ENCODE measurements around the gene JAK3. TPM values are rescaled to one million over a fixed set of nuclear protein-coding genes. Genes with fewer than 3 reads are reported as not detected.

Gene JAK3
- total and polyA plus RNA-seq, 2 of the 8 experiments (the other 6 are each of a cell fraction or from before 2014, with no cell fraction given) = 4.0 to 4.7 TPM

- no peaks in the 10 kb centered on the region for H3K4me1 ChIP-seq (replicated peaks in 1 of 4; ENCODE audit: control insufficient read depth in 3 of 4, insufficient read depth in 4 of 4, low read length in 3 of 4)
- H2AK5ac ChIP-seq (ENCODE audit: low read depth, low read length) = no peak overlapping the region
- H3K27me3 ChIP-seq (replicated peaks in 1 of 4; ENCODE audit: control insufficient read depth in 3 of 4, extremely low read depth in 1 of 4, insufficient read depth in 3 of 4, low read length in 3 of 4) = no peaks in the 10 kb centered on the region; a peak in 1 of 7 replicates
- WGBS, 2 experiments (ENCODE audit: extremely low coverage in 1 of 2, insufficient coverage in 1 of 2, insufficient read length in 1 of 2, insufficient replicate concordance in 2 of 2, low coverage in 1 of 2, low lambda C conversion rate in 2 of 2, missing lambda C conversion rate in 1 of 2) = 95% methylated on average over 11 of the region's 33 CpGs; no CpG with 5 or more reads in 1 of the 2 experiments
- TF ChIP-seq KDM1A (IDR thresholded peaks at IDR 0.05; ENCODE audit: borderline replicate concordance, low read length) = peak; percentile 88
- no peak for TF ChIP-seq ATF3 (IDR thresholded peaks at IDR 0.05; ENCODE audit: insufficient read depth, low read depth, low read length)
- TF ChIP-seq MAFK (IDR thresholded peaks at IDR 0.05; ENCODE audit: low read depth, low read length) = no peak
- TF ChIP-seq TCF12 (IDR thresholded peaks at IDR 0.05; ENCODE audit: low read depth, low read length) = no peak
- no peak for TF ChIP-seq SIRT6 (IDR thresholded peaks at IDR 0.05; ENCODE audit: low read length)
- TF ChIP-seq JUN (IDR thresholded peaks at IDR 0.05; ENCODE audit: low read depth, low read length) = no peak
- TF ChIP-seq EZH2 (IDR thresholded peaks at IDR 0.05; ENCODE audit: low read depth, low read length, severe bottlenecking) = no peak
- TF ChIP-seq YY1 (IDR thresholded peaks at IDR 0.05; ENCODE audit: low read depth, low read length) = no peak
- H3K79me1 ChIP-seq (ENCODE audit: low read depth, low read length) = no peaks in the 10 kb centered on the region
- no peak overlapping the region for H3K9ac ChIP-seq (replicated peaks in 1 of 4; ENCODE audit: extremely low read depth in 1 of 4, low read depth in 3 of 4, low read length in 3 of 4)
- H3K79me2 ChIP-seq (ENCODE audit: control insufficient read depth in 1 of 2, insufficient read depth in 2 of 2, low read length in 2 of 2) = no peaks in the 10 kb centered on the region
- H3K4ac ChIP-seq (replicated peaks; ENCODE audit: insufficient read length, low read depth, low read length) = no peak overlapping the region
- no peak overlapping the region for H2BK20ac ChIP-seq (ENCODE audit: low read length)
- no peak overlapping the region for H2BK120ac ChIP-seq (replicated peaks; ENCODE audit: low read depth, low read length)
- no peak overlapping the region for H4K8ac ChIP-seq (ENCODE audit: extremely low read depth, insufficient read depth, low read length)
- H3K27ac ChIP-seq (ENCODE audit: low read depth, low read length) = no peak overlapping the region
- no peak overlapping the region for H4K91ac ChIP-seq (replicated peaks; ENCODE audit: insufficient read length, low read length)
- H3K4me2 ChIP-seq (ENCODE audit: insufficient read depth in 1 of 2, low read depth in 2 of 2, low read length in 2 of 2) = no peak overlapping the region
- H2BK12ac ChIP-seq (ENCODE audit: low read depth, low read length) = no peak overlapping the region
- FAIRE-seq = no peak
- no peak for DNase-seq (ENCODE audit: low read depth in 1 of 2, low spot score in 2 of 2)
- no peak overlapping the region for H2BK15ac ChIP-seq (ENCODE audit: low read length)
- ChIA-PET POLR2A (ENCODE audit: partially characterized antibody) (interaction anchor here (0.6 to 1.0 kb wide), 4 partner anchors 18 to 395 kb away, joined by 3 read pairs; partner anchors contain the start of gene RPL18A), CTCF (ENCODE audit: partially characterized antibody) (interaction anchor here (0.6 to 1.3 kb wide), 5 partner anchors 39 to 316 kb away, joined by 3 to 4 read pairs (median 3); partner anchors contain the start of gene CCDC124)
- H3K14ac ChIP-seq (ENCODE audit: insufficient read length) = no peak overlapping the region
- no peak overlapping the region for H3K23ac ChIP-seq (ENCODE audit: insufficient read length)
- H2BK5ac ChIP-seq (ENCODE audit: low read depth, low read length) = no peak overlapping the region
- no peak overlapping the region for H4K5ac ChIP-seq (ENCODE audit: insufficient read length, low read depth, low read length)
- no peaks in the 10 kb centered on the region for H4K20me1 ChIP-seq (replicated peaks in 1 of 2; ENCODE audit: control insufficient read depth in 1 of 2, insufficient read depth in 2 of 2, low read length in 2 of 2)
- no peaks in the 10 kb centered on the region for H3K9me3 ChIP-seq (ENCODE audit: insufficient read depth in 2 of 2, low read depth in 1 of 2, low read length in 1 of 2)
- H3K56ac ChIP-seq (replicated peaks; ENCODE audit: insufficient read length, low read depth, low read length) = no peak overlapping the region
- H3K4me3 ChIP-seq (ENCODE audit: extremely low read depth in 1 of 4, insufficient read depth in 2 of 4, low read depth in 3 of 4, low read length in 4 of 4) = no peak overlapping the region
- H3K23me2 ChIP-seq (ENCODE audit: low read depth, low read length) = no peaks in the 10 kb centered on the region
- H2AFZ ChIP-seq (ENCODE audit: low read length) = no peak overlapping the region
- no peak overlapping the region for H3K18ac ChIP-seq (ENCODE audit: extremely low read depth, low read length)
- no peaks in the 10 kb centered on the region for H3K36me3 ChIP-seq (ENCODE audit: control insufficient read depth in 2 of 4, insufficient read depth in 4 of 4, low read length in 3 of 4)
These were observed 36.0 kb upstream of the JAK3 start for GRCh38 chr19:17883627-17884410.

All from H1 (cell line).